K562 (cell line): ENCODE data around the gene EVA1B. TPM values are rescaled to one million over a fixed set of nuclear protein-coding genes. Genes with fewer than 3 reads are reported as not detected.

ENCODE experiments used
- ATAC-seq: fragments of 200-7000 bp; cut with Tn5 transposase; 3 replicates; pipeline ENCODE4 v1.9.1; 2020; ENCODE audit warnings: moderate library complexity
- BruUV-seq: library from RNA; stranded (reverse); fragments of 400-500 nt; replicated peaks from 2 replicates; lab custom pipeline; 2021; lab: Mats Ljungman, UMichigan
- CTCF ChIA-PET: fragments of 300-600 bp; formaldehyde crosslinking; extraction: SDS; loops from one replicate; lab custom pipeline; 2021; ENCODE audit warnings: low intra/inter-chr PET ratio; lab: Yijun Ruan, JAX
- POLR2A ChIA-PET: fragments of 300-600, 350-650 bp; sonication (Branson Sonifier 250); formaldehyde crosslinking; extraction: SDS; loops from one replicate; lab custom pipeline; 2021; ENCODE audit warnings: antibody characterized with exemption, inconsistent platforms; lab: Yijun Ruan, JAX
- DNase-seq, 4 experiments: peaks; one replicate each; pipeline versions ENCODE4 v3.0.0 to v3.0.0-alpha.2; 2011 to 2018; ENCODE audit warnings: low spot score in 3 of 4, mixed read lengths in 3 of 4; ENCODE audit errors: extremely low read depth in 1 of 4
- FAIRE-seq: peaks from 2 replicates; lab custom pipeline; 2011; peaks lifted over from hg19 to GRCh38; lab: Jason Lieb, UNC
- H2AFZ ChIP-seq: 2 replicates; pipeline ENCODE4 v1.6.0; 2011; ENCODE audit warnings: low read depth, low read length, control low read depth, inconsistent platforms
- H3K27ac ChIP-seq: fragments of 200-600 bp; 3 replicates; pipeline ENCODE4 v1.8.0; 2011; ENCODE audit warnings: low read depth, mild to moderate bottlenecking, control low read depth, inconsistent platforms, low read length, moderate library complexity, mixed read lengths; ENCODE audit errors: extremely low read depth
- H3K27me3 ChIP-seq, 2 experiments: fragments of 300-600 bp in 1 of 2; 2 replicates in 1 of 2; 3 replicates in 1 of 2; pipeline versions ENCODE4 v1.6.0 to v1.8.0; 2011; ENCODE audit warnings: inconsistent platforms in 2 of 2, low read length in 2 of 2, mild to moderate bottlenecking in 1 of 2, mixed read lengths in 1 of 2, moderate library complexity in 1 of 2; ENCODE audit not compliant: control insufficient read depth in 2 of 2, insufficient read depth in 2 of 2
- H3K36me3 ChIP-seq: fragments of 300-600 bp; 3 replicates; pipeline ENCODE4 v1.8.0; 2011; ENCODE audit warnings: mild to moderate bottlenecking, low read length, inconsistent platforms; ENCODE audit not compliant: control insufficient read depth, insufficient read depth
- H3K4me1 ChIP-seq, 2 experiments: fragments of 200-600 bp in 1 of 2; replicated peaks in 1 of 2; 2 replicates in 1 of 2; 3 replicates in 1 of 2; pipeline versions ENCODE4 v1.5.1 to v1.8.0; 2011; ENCODE audit warnings: inconsistent platforms in 2 of 2, low read length in 2 of 2, mild to moderate bottlenecking in 1 of 2, mixed read lengths in 1 of 2, moderate library complexity in 1 of 2; ENCODE audit not compliant: control insufficient read depth in 2 of 2, insufficient read depth in 2 of 2
- H3K4me2 ChIP-seq: 2 replicates; pipeline ENCODE4 v1.6.1; 2011; ENCODE audit warnings: low read length, control low read depth, inconsistent platforms, mixed read lengths; ENCODE audit not compliant: insufficient read depth
- H3K4me3 ChIP-seq: fragments of 200-600 bp; sonication (generic), shearing (Covaris generic); 2 replicates; pipeline ENCODE4 v1.5.1; 2016; ENCODE audit warnings: control low read depth, inconsistent platforms
- H3K79me2 ChIP-seq: fragments of 200-600 bp; 3 replicates; pipeline ENCODE4 v1.8.0; 2011; ENCODE audit warnings: low read length, inconsistent platforms; ENCODE audit not compliant: control insufficient read depth, insufficient read depth
- H3K9ac ChIP-seq, 2 experiments: 2 replicates each; pipeline versions ENCODE4 v1.6.0 to v1.6.1; 2011; ENCODE audit warnings: low read depth in 2 of 2, low read length in 2 of 2, control low read depth in 1 of 2, inconsistent platforms in 1 of 2, mild to moderate bottlenecking in 1 of 2, mixed read lengths in 1 of 2; ENCODE audit not compliant: insufficient read depth in 1 of 2
- H3K9me1 ChIP-seq: one replicate; pipeline ENCODE4 v1.6.0; 2011; ENCODE audit warnings: inconsistent platforms, mild to moderate bottlenecking, low read length, moderate library complexity; ENCODE audit not compliant: control insufficient read depth, insufficient read depth
- H3K9me3 ChIP-seq: replicated peaks from 2 replicates; pipeline ENCODE4 v1.5.1; 2011; ENCODE audit warnings: low read depth, low read length, inconsistent platforms; ENCODE audit not compliant: control insufficient read depth, insufficient read depth
- H4K20me1 ChIP-seq: replicated peaks from 2 replicates; pipeline ENCODE4 v1.6.1; 2011; ENCODE audit warnings: low read length, inconsistent platforms, mixed read lengths; ENCODE audit not compliant: control insufficient read depth, insufficient read depth
- ARHGAP35 ChIP-seq: fragments of 450-650 bp; IDR thresholded peaks from 2 replicates; pipeline ENCODE4 v1.6.1; 2018; ENCODE audit not compliant: partially characterized antibody
- CBFA2T3 ChIP-seq: fragments of 450-650 bp; IDR thresholded peaks from 2 replicates; pipeline ENCODE4 v1.6.1; 2017
- HDAC1 ChIP-seq, 2 experiments: fragments of 450-650 bp; IDR thresholded peaks; 2 replicates each; pipeline ENCODE4 v1.6.1; 2016 to 2017; ENCODE audit warnings: inconsistent platforms in 1 of 2, mild to moderate bottlenecking in 1 of 2, moderate library complexity in 1 of 2
- HNRNPUL1 ChIP-seq: fragments of 200-400 bp; formaldehyde crosslinking; IDR thresholded peaks from 2 replicates; pipeline ENCODE4 v1.6.1; 2017; ENCODE audit warnings: low read length
- KLF1 ChIP-seq: fragments of 450-650 bp; IDR thresholded peaks from 2 replicates; pipeline ENCODE4 v1.6.1; 2016; ENCODE audit warnings: missing genetic modification characterization, missing compliant biosample characterization
- MYBL2 ChIP-seq, 2 experiments: fragments of 450-650 bp in 1 of 2; sonication (generic) in 1 of 2; formaldehyde crosslinking in 1 of 2; IDR thresholded peaks; 2 replicates each; pipeline versions ENCODE4 v1.6.1 to v1.8.1; 2017 to 2022; ENCODE audit warnings: borderline replicate concordance in 1 of 2, inconsistent platforms in 1 of 2, low read depth in 1 of 2, mild to moderate bottlenecking in 1 of 2, missing genetic modification reagents in 1 of 2, moderate library complexity in 1 of 2
- MYC ChIP-seq, 2 experiments: fragments of 250-450 bp in 1 of 2; sonication (Bioruptor Pico) in 1 of 2; IDR thresholded peaks; 2 replicates each; pipeline versions ENCODE4 v1.5.1 to v1.6.1; 2012 to 2021; ENCODE audit warnings: low read depth in 2 of 2, borderline replicate concordance in 1 of 2, improper control_type of control experiment in 1 of 2, low read length in 1 of 2, mild to moderate bottlenecking in 1 of 2, moderate library complexity in 1 of 2
- NFIC ChIP-seq: fragments of 450-650 bp; IDR thresholded peaks from 2 replicates; pipeline ENCODE4 v1.6.1; 2017; ENCODE audit warnings: mild to moderate bottlenecking, inconsistent platforms
- NFIX ChIP-seq: fragments of 250-450 bp; sonication (Bioruptor Pico); IDR thresholded peaks from 2 replicates; pipeline ENCODE4 v1.4.0; 2020; ENCODE audit warnings: low read depth, mild to moderate bottlenecking, moderate library complexity
- RAD21 ChIP-seq, 2 experiments: fragments of 250-450 bp in 1 of 2; fragments of 450-650 bp in 1 of 2; sonication (Bioruptor Pico) in 1 of 2; formaldehyde crosslinking in 1 of 2; IDR thresholded peaks in 1 of 2; conservative IDR thresholded peaks in 1 of 2; 2 replicates each; pipeline versions ENCODE4 v1.4.0 to v1.8.0; 2020 to 2022; ENCODE audit warnings: mild to moderate bottlenecking in 2 of 2, moderate library complexity in 1 of 2
- SMAD1 ChIP-seq: fragments of 150-350 bp; IDR thresholded peaks from 2 replicates; pipeline ENCODE4 v1.6.1; 2014; ENCODE audit warnings: low read length, low read depth; ENCODE audit not compliant: partially characterized antibody
- SMAD4 ChIP-seq: fragments of 250-450 bp; sonication (Bioruptor Pico); conservative IDR thresholded peaks from 2 replicates; pipeline ENCODE4 v1.8.0; 2021; ENCODE audit warnings: inconsistent platforms, mild to moderate bottlenecking, moderate library complexity
- SPI1 ChIP-seq: IDR thresholded peaks from 2 replicates; pipeline ENCODE4 v1.6.1; 2011; ENCODE audit warnings: low read depth, low read length, control low read depth, borderline replicate concordance
- ZBTB26 ChIP-seq: fragments of 450-650 bp; formaldehyde crosslinking; IDR thresholded peaks from 2 replicates; pipeline ENCODE4 v1.4.0; 2022; ENCODE audit warnings: missing genetic modification characterization
- ZFP36 ChIP-seq: fragments of 150-350 bp; IDR thresholded peaks from 2 replicates; pipeline ENCODE4 v1.6.1; 2018; ENCODE audit warnings: low read length, low read depth; ENCODE audit not compliant: partially characterized antibody
- ZNF740 ChIP-seq, 3 experiments: fragments of 200-800 bp in 1 of 3; sonication (Bioruptor generic) in 1 of 3; sonication (generic) in 1 of 3; formaldehyde crosslinking in 1 of 3; IDR thresholded peaks; 2 replicates each; pipeline versions ENCODE4 v1.6.1 to v1.8.0; 2016 to 2022; ENCODE audit warnings: mild to moderate bottlenecking in 2 of 3, missing compliant biosample characterization in 2 of 3, missing genetic modification characterization in 2 of 3, missing genetic modification reagents in 1 of 3
- WGBS: fragments of 100-300 bp; shearing (Covaris generic); methylation state at CpG from one replicate; pipeline ENCODE4 v1.1.6; 2016; ENCODE audit warnings: low coverage, mixed read lengths; ENCODE audit not compliant: insufficient coverage; ENCODE audit errors: missing lambda C conversion rate; 5-methylcytosine and 5-hydroxymethylcytosine counted together
- in situ Hi-C: fragments of 300-500 bp; cut with MboI; formaldehyde crosslinking; loops from 4 replicates; pipeline ENCODE4 v1.15.0; 2018; ENCODE audit warnings: inconsistent platforms, mixed read lengths
- intact Hi-C: fragments of 100-400 bp; cut with micrococcal nuclease; formaldehyde crosslinking; loops from 2 replicates; pipeline ENCODE4 v1.14.2; 2022
- polyA plus RNA-seq, 8 experiments: library from polyadenylated mRNA; depleted of rRNA in 4 of 8; stranded (reverse) in 5 of 8; unstranded in 3 of 8; fragments of >200 nt; fragmentation: Nextera tagmentation in 2 of 8; fragmentation: Illumina TruSeq in 1 of 8; extraction: Ambion mirVana in 2 of 8; extraction: Trizol in 1 of 8; gene quantifications; 2 replicates each; pipeline versions ENCODE4 v1.2.1 to v1.2.3, GENCODE V29; 2011 to 2014; ENCODE audit warnings: inconsistent platforms in 1 of 8, missing spikeins in 1 of 8
- total RNA-seq, 7 experiments: library from RNA; depleted of rRNA in 6 of 7; stranded (reverse); fragments of >200 nt in 6 of 7; fragmentation: Illumina TruSeq in 2 of 7; extraction: Trizol in 2 of 7; gene quantifications; 2 replicates each; pipeline versions ENCODE4 v1.2.1 to v1.2.3, GENCODE V29; 2011 to 2021; ENCODE audit warnings: low replicate concordance in 1 of 7
- TF ChIP-seq, protein P1 (sequence below): sonication (generic); formaldehyde crosslinking; IDR thresholded peaks from 2 replicates; pipeline ENCODE4 v1.9.0; 2022; ENCODE audit warnings: mild to moderate bottlenecking, missing genetic modification reagents

EVA1B gene
- total and polyA plus RNA-seq, 9 of the 15 experiments (the other 6 are each of a cell fraction or from before 2014, with no cell fraction given) = 0.08 to 65.7 (median 2.4) TPM

DNA sequence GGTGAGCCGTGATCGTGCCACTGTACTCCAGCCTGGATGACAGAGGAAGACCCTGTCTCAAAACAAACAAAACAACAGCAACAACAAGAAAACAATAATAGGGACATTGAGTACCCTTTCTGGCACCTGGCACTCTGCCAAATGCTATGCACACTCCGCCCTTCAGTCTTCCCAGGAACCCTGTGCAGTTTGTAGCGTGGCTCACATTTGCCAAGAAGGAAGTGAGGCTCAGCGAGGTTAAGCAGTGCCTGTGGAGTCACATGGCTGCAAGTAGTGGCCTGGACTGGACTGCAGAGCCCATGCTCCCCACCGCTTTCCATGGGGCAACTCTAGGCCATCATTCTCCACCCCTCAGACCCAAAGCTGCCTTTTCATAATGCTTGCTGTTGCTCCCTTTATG lies 5.3 kb upstream of the EVA1B start:
- BruUV-seq = no TSS peak
- no peaks in the 10 kb centered on the region for H3K9me3 ChIP-seq
- no peaks in the 10 kb centered on the region for H3K36me3 ChIP-seq
- no peak overlapping the region for H3K27ac ChIP-seq
- H4K20me1 ChIP-seq = no peaks in the 10 kb centered on the region
- FAIRE-seq (peak; percentile 73), ATAC-seq (peak; percentile 42), DNase-seq (peak in 2 of 4 experiments; percentile 44 to 64)
- POLR2A ChIA-PET = interaction anchor here (1.1 kb wide), 1 partner anchor 23 kb away, joined by 3 read pairs; no protein-coding TSS in a partner anchor
- H3K27me3 ChIP-seq = no peaks in the 10 kb centered on the region
- CTCF ChIA-PET = no interaction called here
- 62% methylated on average over 6 of the region's 6 CpGs for WGBS
- no peak overlapping the region for H3K4me2 ChIP-seq
- no peaks in the 10 kb centered on the region for H3K79me2 ChIP-seq
- H3K9ac ChIP-seq = peak overlapping the region in 1 of 2 experiments; percentile 59; a peak in 1 of 4 replicates
- H2AFZ ChIP-seq = peak overlapping the region; percentile 20; the same call in 1 of the 2 replicates
- in situ Hi-C loops (no loop called here), intact Hi-C loops (loop anchor here (10.0 kb wide), 1 partner anchor 444 kb away; the partner anchor contains the start of gene AGO1)
- H3K4me1 ChIP-seq = peaks cover 21 to 31% of the 10 kb centered on the region in 2 experiments
- H3K9me1 ChIP-seq = no peaks in the 10 kb centered on the region
- H3K4me3 ChIP-seq = no peak overlapping the region
- peak; percentile 34; the same call in 1 of the 2 replicates for TF ChIP-seq SPI1
- no peak for TF ChIP-seq ZNF740 (CRISPR knock-in tag; IDR thresholded peaks at IDR 0.05)
- no peak for TF ChIP-seq ZNF740 (tag; IDR thresholded peaks at IDR 0.05)
- TF ChIP-seq ZBTB26 (CRISPR knock-in tag) = 0 out of 2 replicates have a peak, but pooled peaks have one; percentile 16
- 0 out of 2 replicates have a peak, but pooled peaks have one; percentile 36 for TF ChIP-seq KLF1 (tag)
- 0 out of 2 replicates have a peak, but pooled peaks have one; percentile 12 for TF ChIP-seq SMAD4 (CRISPR knock-in tag)
- TF ChIP-seq HDAC1 (IDR thresholded peaks at IDR 0.05) = 0 out of 4 replicates have a peak, but pooled peaks of 1 of the 2 experiments have one; percentile 22
- TF ChIP-seq MYBL2 (IDR thresholded peaks at IDR 0.05; ENCODE audit: low read depth) = no peak
- TF ChIP-seq MYBL2 (CRISPR knock-in tag; IDR thresholded peaks at IDR 0.05; ENCODE audit: borderline replicate concordance) = no peak
- TF ChIP-seq RAD21 (CRISPR knock-in tag; conservative IDR thresholded peaks at IDR 0.05 in 1 of 2, IDR thresholded peaks at IDR 0.05 in 1 of 2) = peak in 1 of 2 experiments; percentile 32; a peak in 2 of 4 replicates
- TF ChIP-seq CBFA2T3 = 0 out of 2 replicates have a peak, but pooled peaks have one; percentile 12
- peak; percentile 87 for TF ChIP-seq SMAD1
- TF ChIP-seq HNRNPUL1 = no peak
- TF ChIP-seq NFIC = peak; percentile 100
- TF ChIP-seq ZFP36 = peak; percentile 11
- TF ChIP-seq ARHGAP35 = no peak
- TF ChIP-seq, protein P1, sequence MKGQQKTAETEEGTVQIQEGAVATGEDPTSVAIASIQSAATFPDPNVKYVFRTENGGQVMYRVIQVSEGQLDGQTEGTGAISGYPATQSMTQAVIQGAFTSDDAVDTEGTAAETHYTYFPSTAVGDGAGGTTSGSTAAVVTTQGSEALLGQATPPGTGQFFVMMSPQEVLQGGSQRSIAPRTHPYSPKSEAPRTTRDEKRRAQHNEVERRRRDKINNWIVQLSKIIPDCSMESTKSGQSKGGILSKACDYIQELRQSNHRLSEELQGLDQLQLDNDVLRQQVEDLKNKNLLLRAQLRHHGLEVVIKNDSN (CRISPR knock-in tag) = 0 out of 2 replicates have a peak, but pooled peaks have one; percentile 12
- TF ChIP-seq NFIX (CRISPR knock-in tag) = peak; percentile 97
- TF ChIP-seq MYC (IDR thresholded peaks at IDR 0.05; ENCODE audit: low read depth, low read length) = peak; percentile 52; the same call in 1 of the 2 replicates
- no peak for TF ChIP-seq MYC (CRISPR knock-in tag; IDR thresholded peaks at IDR 0.05; ENCODE audit: borderline replicate concordance, low read depth)
